ENCODE data around the gene SPOCK3.

- TF ChIP-seq CTCF (IDR thresholded peaks at IDR 0.05 in 4 of 5, conservative IDR thresholded peaks at IDR 0.05 in 1 of 5) (no peak), POLR2A (IDR thresholded peaks at IDR 0.05) (no peak)
Measured at GRCh38 chr4:167084321-167084720, 150.0 kb downstream of the SPOCK3 start.
